Kidney tubule cell (primary cell): ENCODE measurements around the gene CYB5R2.
"Not testable (repeated sequence)": the region's sequence is repeated elsewhere in the genome, so short reads cannot be mapped to it uniquely, and the experiment has no call there.

Source experiments
- DNase-seq: peaks from one replicate; pipeline ENCODE4 v3.0.0-alpha.2; 2018; ENCODE audit warnings: low spot score

CYB5R2 gene

DNA sequence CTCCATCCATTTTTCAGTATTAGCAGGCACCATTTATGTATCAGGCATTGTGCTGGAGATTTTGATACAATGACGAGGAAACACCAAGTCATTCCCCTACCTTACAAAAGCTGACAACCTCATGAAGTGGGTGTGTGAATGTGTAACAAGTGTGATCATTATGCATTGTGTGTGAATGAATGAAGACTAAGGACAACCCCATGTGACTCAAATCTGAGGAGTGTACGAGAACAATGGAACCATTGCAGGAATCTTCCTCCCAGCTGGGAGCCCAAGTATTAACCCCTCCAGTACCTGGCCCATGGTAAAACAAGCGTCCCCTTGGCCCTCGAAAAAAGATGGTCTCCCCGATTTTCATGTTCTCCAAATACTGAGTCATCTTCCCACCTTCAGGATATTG, 4.4 kb downstream of the CYB5R2 start:
- DNase-seq: peak; percentile 30

DNA sequence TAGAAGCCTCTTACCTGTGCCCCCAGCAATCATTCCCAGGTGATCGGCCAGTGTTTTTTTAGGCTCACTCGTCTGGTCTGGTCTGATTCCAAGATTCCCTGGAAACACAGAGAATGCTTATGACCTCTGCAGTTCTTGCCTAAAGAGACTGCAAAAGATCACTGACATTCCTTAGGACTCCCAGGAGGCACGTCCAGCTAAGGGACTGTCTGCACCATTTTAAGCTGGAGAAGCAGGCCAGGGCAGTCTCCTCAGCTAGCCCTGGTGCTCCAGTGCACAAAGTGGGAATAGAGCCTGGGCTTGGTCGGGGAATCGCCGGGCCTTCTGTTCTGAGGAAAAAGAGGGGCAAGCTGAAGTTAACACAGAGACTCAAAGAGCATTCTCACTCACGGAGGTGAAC, 4.8 kb downstream of the CYB5R2 start:
- DNase-seq: no peak

DNA sequence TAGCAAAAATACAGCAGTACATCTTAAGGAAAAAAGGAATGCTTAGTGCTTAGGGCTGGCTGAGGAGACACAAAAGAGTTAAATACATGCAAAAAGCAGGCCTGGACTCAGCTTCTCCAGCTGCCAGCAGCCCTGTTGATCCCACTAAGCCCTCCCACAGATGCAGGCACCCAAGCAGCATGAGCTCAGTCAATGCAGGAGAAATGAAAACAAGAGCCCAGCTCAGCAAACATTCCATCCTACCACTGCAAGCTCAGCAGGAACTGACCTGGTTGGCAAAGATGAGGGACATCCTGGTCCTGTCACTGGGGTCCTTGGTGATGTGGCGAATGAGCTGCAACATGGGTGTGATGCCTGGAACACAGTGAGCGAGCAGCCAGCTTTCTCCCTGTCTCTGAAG, 5.8 kb downstream of the CYB5R2 start:
- DNase-seq: no peak

DNA sequence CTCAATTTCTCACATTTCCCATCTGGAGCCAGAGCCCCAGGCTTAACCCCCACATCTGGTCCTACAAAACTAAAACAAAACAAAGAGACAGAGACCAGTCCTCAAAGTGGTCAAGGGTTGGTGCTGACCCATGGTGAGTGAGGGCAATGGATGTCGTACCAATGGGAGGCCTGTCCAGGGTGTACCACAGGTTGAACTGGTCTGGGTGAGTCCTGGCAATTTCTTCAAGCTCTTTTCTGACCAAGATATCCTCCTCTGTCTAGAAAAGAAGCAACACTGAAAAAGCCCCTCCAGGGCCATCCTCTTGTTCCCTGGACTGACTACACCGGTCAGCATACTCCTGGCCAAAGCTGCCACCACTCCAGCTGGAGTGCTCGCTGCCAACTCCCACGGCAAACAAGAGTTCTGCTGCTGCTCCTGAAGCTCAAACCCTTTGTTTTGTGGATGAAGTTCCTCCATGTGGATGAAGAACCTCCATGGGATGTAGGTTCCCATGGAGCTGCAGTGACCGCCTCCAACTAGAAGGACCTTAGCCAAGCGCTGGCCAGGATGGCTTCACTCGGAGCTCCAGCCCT, 6.9 kb downstream of the CYB5R2 start:
- DNase-seq: no peak

DNA sequence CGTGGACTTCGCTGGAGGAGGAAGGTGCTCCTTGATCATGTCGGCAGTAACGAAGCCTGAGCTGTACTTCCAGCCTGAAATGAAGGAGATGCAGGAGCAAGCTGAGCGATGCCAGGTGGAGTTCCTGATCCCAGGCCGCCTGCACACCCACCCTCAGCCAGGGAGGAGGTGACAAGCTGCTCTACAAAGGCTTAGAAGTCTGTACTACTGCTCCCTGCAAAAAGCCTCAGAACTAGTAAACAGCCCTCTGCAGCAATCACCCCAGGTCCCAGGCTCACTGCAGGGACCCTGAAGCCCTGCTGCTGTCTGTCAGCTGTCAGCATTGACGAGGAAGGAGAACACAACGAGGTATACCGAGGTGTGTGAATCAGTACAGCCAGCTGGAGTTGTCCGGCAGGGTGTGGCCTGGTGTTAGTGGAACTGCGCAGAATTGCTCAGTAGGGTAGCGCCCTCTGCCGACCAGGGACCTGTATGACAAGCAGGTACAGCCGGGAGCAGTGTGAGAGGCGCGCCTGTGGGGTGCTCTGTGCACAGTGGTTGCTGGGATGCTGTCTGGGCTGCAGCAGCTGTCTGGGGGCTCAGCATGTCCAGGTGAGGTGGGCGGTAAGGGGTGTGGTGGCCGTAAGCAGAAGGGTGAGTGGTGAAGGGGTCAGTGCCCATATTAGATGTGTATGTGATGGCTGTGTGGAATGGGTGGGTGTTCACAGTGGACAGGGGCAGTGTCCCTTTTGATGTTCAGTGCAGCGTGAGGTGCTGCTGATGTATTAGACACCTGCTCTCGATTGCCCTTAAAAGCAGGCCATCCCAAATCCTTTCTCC, 7.6 kb downstream of the CYB5R2 start:
- DNase-seq: peak; percentile 86

DNA sequence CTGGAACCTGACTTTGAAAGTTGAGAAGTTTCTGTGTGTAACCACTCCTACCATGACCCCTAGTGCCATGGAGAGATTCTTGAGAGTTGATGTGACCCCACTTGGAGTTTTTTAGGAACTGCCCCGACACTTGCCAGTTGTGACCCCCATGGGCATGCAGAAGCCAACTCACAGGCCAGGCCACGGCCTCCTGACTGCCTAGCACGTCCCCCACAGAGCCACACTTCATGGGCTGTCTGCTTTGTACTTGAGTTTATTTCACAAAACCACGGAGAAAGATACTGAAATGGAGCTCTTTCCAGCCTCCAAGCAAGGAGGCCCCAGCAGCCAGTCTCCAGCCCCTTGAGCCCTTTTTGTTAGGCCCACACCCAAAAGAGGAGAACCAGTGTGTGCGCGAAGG, 8.4 kb downstream of the CYB5R2 start:
- no peak for DNase-seq

DNA sequence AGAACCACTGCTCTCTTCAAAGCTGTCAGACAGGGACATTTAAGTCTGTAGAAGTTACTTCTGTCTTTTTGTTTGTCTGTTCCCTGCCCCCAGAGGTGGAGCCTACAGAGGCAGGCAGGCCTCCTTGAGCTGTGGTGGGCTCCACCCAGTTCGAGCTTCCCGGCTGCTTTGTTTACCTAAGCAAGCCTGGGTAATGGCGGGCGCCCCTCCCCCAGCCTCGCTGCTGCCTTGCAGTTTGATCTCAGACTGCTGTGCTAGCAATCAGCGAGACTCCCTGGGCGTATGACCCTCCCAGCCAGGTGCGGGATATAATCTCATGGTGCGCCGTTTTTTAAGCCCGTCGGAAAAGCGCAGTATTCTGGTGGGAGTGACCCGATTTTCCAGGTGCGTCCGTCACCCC, 9.8 kb downstream of the CYB5R2 start:
- not testable (repeated sequence) for DNase-seq

DNA sequence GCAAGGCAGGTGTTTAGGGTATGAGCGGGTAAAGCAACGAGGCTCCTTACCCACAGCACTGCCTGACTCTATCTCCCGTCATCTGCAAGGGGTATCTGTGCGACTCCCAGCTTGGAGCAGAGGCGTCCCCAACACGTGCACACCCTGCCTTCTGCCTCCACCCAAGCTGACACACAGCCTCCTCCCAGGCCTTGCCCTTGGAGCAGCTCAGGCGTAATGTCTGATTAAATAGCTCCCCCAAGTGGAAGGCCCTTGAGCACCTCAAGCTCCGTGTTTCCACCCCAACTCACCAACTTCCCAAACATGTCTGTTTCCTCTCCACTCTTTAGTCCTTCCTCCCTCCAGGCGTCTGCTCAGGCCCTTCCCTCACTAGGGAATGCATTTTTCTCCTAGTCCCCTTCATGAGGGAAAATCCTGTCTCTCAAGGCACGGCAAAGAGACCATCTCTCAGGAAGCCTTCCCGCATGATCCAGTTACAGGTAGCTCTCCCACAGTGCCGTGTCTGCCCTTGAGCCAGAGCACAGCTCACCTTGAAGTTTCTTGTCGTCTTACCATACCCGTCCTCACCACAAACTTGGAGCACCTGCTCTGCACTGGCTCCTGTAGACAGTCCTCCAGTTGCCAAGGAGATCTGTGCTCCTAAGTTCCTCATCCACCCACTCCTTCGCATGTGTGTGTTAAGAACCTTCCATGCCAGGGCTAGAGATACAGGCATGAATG, 15.8 kb downstream of the CYB5R2 start:
- peak; percentile 77 for DNase-seq

DNA sequence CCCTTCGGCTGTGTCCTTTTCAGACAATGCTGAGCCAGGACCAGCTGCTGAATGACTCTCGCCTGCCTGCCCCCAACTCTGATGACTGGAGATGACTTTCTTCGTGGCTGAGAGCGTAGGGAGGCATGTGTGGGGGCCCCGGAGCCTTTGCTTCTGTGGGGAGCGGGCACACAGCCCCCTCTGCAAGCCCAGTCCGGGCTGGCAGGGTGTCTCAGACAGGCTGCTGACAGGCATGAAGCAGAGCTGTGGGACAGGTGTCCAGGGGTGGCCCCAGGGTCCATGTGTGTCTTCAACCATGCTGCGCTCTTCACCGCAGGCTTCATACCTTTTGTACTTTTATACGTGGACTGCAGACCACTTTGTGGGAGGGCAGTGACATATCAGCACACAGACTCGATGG, 16.6 kb downstream of the CYB5R2 start:
- DNase-seq: no peak

DNA sequence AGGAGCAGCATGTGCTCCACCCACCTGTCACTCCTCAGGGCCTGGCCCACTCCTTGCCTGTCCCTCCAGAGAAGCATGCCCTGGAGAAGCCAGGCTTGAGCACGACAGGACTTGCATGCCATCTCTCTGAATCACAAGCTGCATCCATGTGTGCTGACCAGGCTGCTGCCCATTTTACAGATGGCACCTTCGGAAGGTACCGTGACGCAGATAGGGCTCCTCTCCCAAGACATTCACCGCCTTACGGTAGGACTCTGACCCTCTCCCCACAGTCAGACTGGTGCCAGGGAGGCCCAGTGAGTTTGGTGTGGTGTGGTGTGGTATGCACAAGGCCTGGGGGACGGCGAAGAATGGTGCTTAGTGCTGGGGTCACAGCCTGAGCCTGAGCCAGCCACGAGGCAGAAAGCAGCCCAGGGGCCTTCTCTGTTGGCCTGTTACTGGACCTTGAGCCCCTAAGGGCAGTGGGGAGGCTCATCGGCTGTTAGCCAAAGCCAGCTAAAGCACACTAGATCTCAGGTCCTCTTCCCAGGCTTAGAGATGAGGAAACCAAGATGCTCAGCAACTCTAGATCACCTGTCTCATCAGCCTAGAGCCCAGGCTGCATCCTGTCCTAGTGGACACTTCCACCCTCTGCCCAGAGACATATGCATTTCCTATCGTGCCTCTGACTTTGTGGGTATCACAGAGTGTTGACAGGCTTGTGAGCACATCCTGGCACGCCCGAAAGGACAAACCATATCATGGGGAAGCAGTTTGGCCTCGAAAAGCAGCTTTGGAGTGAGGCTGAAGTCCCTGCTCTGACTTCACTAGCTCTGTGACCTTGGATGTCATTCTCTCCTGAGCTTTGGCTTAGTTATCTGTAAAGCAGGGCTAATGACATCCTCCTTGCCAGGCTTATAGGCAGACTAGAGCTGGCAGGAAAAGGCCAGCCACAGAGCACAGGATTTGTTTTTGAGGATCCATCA, 17.8 kb downstream of the CYB5R2 start:
- DNase-seq: peak; percentile 15

DNA sequence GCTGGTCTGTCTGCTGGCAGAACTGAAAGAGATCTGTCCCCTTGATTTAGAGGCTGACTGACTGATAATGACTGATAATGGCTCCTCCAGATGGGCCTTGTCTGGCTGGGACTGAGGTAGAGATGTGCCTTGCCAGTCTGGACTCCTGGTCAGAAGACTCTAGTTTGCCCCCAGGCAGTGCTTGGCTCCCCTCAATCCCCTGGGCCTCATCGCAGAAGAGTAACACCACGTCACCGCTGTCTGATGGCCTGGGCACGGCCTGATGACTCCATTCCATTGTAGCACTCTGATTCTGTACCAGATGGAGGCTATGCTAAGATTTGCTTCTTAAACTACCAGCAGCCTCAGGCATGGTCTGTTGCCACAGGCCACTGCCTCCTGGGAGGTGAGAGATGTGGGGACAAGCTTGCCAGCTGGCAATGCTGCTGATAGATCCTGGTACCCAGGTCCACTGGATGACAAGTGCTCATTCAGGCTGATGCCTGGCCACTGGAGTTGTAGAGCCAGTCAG, 19.1 kb downstream of the CYB5R2 start:
- no peak for DNase-seq

DNA sequence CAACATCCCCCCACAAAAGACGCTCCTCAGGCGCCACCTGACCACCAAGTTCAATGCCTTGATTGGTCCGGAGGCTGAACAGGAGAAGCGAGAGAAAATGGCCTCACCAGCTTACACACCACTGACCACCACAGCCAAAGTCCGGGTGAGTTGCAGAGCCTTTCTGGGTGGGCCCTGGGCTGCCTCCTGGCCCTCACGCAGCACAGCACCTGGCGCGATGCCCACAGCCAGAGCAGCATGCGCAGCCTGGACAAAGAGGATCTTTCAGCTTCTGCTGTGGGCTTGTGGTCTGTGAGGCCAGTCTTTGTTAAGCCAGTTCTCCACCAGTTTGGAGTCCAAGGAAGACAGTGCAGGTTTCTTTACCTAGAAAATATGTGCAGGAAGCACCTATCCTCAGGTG, 21.6 kb downstream of the CYB5R2 start:
- DNase-seq: no peak

DNA sequence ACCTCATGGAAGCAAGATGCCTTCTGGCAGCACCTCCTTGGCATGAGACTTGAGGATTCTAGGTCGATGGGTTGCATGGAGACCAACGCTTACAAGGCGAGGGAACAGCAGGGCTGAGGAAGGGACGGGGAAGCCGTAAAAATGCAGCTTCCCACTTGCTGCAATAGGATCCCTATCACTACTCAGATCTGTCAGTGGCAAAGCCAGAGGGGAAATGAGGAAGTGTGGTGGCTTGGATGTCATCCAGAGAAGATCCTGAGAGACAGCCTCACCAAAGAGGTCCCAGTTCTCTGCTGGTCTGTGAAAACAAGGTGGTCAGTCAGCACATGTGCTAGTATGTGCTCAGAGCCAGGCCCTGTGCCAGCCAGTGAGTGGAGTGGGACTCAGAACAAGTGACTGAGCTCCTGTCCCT, 22.2 kb downstream of the CYB5R2 start:
- no peak for DNase-seq

DNA sequence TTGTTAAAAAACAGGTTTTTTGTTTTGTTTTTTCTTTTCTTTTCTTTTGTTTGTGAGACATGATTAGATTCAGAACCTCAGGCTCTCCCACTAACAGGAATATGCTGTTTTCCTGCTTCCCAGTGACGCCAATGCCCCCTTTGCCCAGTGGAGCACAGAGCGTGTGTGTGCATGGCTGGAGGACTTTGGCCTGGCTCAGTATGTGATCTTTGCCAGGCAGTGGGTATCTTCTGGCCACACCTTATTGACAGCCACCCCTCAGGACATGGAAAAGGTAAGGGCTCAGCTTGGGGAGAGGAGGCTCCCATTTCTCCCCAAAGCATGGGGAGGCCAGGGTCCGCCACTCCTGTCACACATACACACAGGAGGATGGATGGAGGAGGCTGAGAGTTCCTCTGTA, 25.0 kb downstream of the CYB5R2 start:
- no peak for DNase-seq

DNA sequence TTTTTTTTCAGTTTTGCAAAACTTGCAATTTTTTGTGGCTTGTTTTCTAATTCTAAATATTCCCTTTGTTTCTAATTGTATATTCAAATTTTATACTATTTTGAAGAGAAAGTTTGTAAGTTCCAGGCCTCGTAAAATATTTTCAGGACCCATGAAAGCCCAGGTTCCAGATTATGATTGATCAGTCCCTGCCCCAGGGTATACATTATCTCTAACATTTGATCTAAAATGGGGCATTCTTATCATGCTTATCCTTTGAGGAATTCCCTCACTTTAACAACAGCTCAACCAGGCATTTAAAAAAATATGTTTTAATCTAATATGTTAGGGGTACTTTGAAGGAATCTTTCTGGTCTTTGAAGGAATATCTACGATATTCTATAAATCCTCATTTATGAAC, 26.4 kb downstream of the CYB5R2 start:
- no peak for DNase-seq

DNA sequence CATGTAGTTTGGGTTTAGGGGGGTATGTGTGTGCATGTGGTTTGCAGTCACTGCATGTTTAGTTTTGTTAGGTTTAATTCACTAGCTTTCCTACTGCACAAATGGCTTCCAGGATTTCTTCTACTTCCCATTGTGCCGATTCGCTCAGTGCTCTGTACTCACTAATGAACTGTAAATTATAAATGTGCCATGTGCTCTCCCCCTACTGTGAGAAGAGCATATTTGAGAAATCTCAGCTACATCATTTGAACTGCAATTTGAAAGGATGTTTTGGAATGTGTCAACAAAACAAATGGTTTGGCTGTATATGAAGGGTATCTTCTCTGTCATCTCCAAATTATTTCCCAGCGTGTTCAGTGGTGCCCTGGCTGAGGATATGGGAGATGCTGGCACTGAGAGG, 28.1 kb downstream of the CYB5R2 start:
- no peak for DNase-seq

DNA sequence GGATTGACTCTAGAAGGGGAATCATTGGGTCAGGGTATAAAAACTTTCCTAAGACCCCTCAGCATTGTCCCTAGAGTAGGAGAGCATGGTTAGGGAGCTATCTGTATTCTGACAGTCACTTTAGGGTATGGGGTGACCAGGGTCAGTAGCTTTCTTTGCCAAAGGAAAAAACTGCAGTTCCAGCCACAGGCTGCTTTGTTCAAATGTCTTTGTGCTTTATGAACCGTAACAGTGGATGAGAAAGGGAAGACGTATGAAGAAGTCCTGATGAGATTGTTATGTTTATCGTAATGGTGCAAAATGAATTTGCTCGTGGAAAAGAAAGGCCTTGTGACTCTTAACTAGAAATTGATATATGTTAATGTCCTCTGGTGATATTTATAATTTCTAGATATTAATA, 30.0 kb downstream of the CYB5R2 start:
- DNase-seq: peak; percentile 5

DNA sequence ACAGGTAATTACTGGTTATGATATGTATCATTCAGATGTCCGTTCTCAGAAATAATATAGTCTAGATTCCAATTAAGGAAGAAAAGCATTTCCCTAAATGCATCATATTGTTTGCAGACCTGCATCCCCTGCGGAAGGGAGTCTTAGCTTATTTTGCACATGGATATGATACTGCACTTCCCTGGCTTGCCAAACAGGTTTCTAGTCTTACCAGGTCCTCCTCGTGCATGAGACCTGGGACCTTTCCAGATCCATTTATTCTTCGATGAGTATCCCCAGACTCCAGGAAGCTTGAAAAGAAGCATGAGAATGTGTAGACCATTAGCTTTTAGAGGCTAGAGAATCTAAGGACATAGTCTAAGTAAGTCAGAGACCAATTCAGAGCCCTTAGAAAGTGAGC, 30.6 kb downstream of the CYB5R2 start:
- DNase-seq: no peak

DNA sequence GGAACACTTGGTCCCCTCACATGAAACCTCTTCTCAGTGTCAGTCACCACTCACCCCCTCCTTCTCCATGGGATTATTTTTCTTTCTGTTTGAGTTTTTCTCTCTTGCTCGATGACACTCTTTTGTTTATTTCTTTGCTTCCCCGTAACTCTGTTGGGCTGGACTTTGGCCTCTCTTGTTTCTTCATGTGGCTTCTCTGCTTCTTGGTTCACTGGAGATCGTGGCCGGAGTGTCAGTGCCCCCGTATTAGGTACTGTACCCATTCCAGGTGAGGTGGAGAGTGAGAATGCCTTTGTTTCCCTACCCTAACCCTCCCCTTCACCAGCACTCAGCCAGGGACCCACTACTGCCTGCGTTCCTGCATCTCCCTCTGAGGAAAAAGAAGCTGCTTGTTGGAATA, 32.5 kb downstream of the CYB5R2 start:
- DNase-seq: no peak

DNA sequence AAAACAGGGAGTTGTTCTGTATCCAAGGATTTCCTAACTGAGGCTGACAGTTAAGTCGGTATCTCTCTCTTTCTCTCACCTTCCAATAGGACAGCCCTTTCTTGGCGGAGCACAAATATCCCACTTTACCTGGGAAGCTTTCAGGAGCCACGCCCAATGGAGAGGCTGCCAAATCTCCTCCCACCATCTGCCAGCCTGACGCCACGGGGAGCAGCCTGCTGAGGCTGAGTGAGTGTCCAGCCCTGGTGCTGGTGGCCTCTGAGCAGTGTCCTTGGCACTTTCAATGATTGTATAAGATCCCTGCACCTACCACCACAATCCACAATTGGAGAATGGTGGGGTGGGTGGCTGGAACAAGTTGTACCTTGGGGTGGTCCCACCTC, 33.7 kb downstream of the CYB5R2 start:
- peak; percentile 15 for DNase-seq

DNA sequence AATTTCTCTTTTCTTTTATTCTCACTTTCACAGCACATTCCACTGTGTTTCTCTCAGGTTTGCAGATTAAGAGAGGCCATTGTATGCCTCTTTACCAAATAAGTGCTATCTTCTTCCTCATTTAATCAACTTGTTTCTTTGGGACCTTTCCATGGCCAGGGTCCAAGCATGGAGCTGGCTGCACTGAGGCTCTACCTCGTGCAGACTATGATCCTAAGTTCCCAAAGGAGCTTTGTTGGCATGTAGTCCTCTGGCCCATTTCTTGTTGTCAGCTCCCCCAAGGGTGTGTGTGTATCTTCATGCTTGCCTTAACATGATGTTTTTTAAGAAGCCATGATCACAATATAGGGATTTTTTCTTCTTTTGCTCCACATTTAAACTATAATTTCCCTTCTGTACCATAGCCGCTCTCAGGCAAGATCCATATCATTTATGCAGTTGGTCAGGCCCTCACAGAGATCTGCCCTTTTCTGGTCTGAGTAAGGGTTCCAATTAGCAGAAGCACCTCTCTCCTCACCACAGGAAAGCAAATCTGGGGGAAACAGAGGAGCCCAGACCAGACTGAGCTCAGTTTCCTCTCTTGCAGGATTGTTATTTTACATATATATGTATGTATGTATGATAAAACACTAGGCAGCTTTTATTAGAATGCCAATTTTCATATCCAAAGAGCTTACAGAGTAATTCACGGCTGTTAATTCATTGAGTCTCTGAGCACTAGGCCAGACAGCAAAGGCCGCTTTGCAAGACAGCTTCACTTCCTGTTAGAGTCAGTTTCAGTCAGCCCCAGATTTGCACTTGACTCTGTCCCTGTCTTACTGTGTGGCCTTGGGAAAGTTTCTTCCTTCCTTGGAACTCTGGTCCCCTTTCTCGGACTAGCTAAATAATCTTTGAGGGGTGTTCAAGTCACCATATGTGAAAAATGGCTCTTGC, 34.3 kb downstream of the CYB5R2 start:
- peak; percentile 3 for DNase-seq
